NCI-H187 (cell line): ENCODE data around the gene DPM2.

ENCODE experiments used
- DNase-seq, 2 experiments: peaks; one replicate each; lab custom pipeline; 2025; lab: John Stamatoyannopoulos, UW

DPM2 gene

GRCh38 chr9:127973169-127974000, 35.7 kb upstream of the DPM2 start:
- DNase-seq, result no peak

- no peak for DNase-seq
These were observed 34.7 kb upstream of the DPM2 start for GRCh38 chr9:127972236-127972871.

GRCh38 chr9:127971357-127972235, 33.9 kb upstream of the DPM2 start:
- DNase-seq, result no peak

- peak in 1 of 2 experiments; percentile 30 for DNase-seq
These were observed 33.0 kb upstream of the DPM2 start for GRCh38 chr9:127970401-127971313.

- DNase-seq, result no peak
These were observed 31.2 kb upstream of the DPM2 start for GRCh38 chr9:127968700-127969383.

- no peak for DNase-seq
These were observed 30.4 kb upstream of the DPM2 start for GRCh38 chr9:127968042-127968441.

GRCh38 chr9:127967151-127967809, 29.6 kb upstream of the DPM2 start:
- DNase-seq, result no peak

GRCh38 chr9:127966416-127967150, 28.9 kb upstream of the DPM2 start:
- no peak for DNase-seq

- no peak for DNase-seq
These were observed 28.3 kb upstream of the DPM2 start for GRCh38 chr9:127965953-127966352.

- DNase-seq, result no peak
These were observed 25.9 kb upstream of the DPM2 start for GRCh38 chr9:127963359-127964064.

GRCh38 chr9:127963041-127963358, 25.3 kb upstream of the DPM2 start:
- no peak for DNase-seq

- DNase-seq, result no peak
These were observed 24.6 kb upstream of the DPM2 start for GRCh38 chr9:127962278-127962677.

GRCh38 chr9:127961613-127962155, 24.0 kb upstream of the DPM2 start:
- no peak for DNase-seq

- DNase-seq, result no peak
These were observed 23.5 kb upstream of the DPM2 start for GRCh38 chr9:127961155-127961490.

GRCh38 chr9:127960410-127961154, 22.9 kb upstream of the DPM2 start:
- DNase-seq, result no peak

- no peak for DNase-seq
These were observed 22.3 kb upstream of the DPM2 start for GRCh38 chr9:127959841-127960409.

- DNase-seq, result no peak
These were observed 21.7 kb upstream of the DPM2 start for GRCh38 chr9:127959398-127959797.

GRCh38 chr9:127958728-127959127, 21.1 kb upstream of the DPM2 start:
- no peak for DNase-seq
